IPS-18a (cell line): ENCODE measurements around the gene NIP7.
A peak's percentile ranks its signal among the peaks of the same experiment; 100 is the strongest.
"Not testable (repeated sequence)": the region's sequence is repeated elsewhere in the genome, so short reads cannot be mapped to it uniquely, and the experiment has no call there.

Experiments
- H3K27ac ChIP-seq: one replicate; pipeline ENCODE4 v1.5.1; 2013; ENCODE audit warnings: low read length
- H3K27me3 ChIP-seq: one replicate; pipeline ENCODE4 v1.6.1; 2013; ENCODE audit warnings: mild to moderate bottlenecking, low read length; ENCODE audit not compliant: control insufficient read depth, insufficient read depth
- H3K36me3 ChIP-seq: one replicate; pipeline ENCODE4 v1.6.1; 2013; ENCODE audit warnings: low read depth, low read length; ENCODE audit not compliant: control insufficient read depth
- H3K4me1 ChIP-seq: one replicate; pipeline ENCODE4 v1.6.1; 2013; ENCODE audit warnings: low read depth, low read length; ENCODE audit not compliant: control insufficient read depth
- H3K4me3 ChIP-seq: one replicate; pipeline ENCODE4 v1.5.1; 2013; ENCODE audit warnings: low read length
- H3K9ac ChIP-seq: one replicate; pipeline ENCODE4 v1.6.1; 2013; ENCODE audit warnings: mild to moderate bottlenecking, low read length, moderate library complexity
- H3K9me3 ChIP-seq: one replicate; pipeline ENCODE4 v1.6.1; 2013; ENCODE audit warnings: low read depth, low read length; ENCODE audit not compliant: control insufficient read depth

The NIP7 gene

GRCh38 chr16:69339289-69340094, at the start of gene NIP7, which contains the start of gene COG8:
Gene NIP7, plus strand, starts transcription at chr16:69339772. Its CDS starts 58 bp downstream, at chr16:69339830.
Gene COG8, minus strand, starts transcription at chr16:69339564. Its CDS starts 12 bp downstream, at chr16:69339552.
- peak within 1 kb of the TSS; percentile 66 for H3K27ac ChIP-seq
- peak within 1 kb of the TSS; percentile 99 for H3K4me3 ChIP-seq
- peaks cover 52% of the 10 kb centered on the region for H3K36me3 ChIP-seq
- no peaks in the 10 kb centered on the region for H3K9me3 ChIP-seq
- H3K4me1 ChIP-seq = peaks cover 3% of the 10 kb centered on the region
- peak within 1 kb of the TSS; percentile 94 for H3K9ac ChIP-seq
- H3K27me3 ChIP-seq = no peaks in the 10 kb centered on the region

GRCh38 chr16:69291657-69292056, 47.9 kb upstream of the NIP7 start:
- H3K9ac ChIP-seq, H3K27ac ChIP-seq, H3K27me3 ChIP-seq, H3K9me3 ChIP-seq, H3K4me1 ChIP-seq, H3K4me3 ChIP-seq, H3K36me3 ChIP-seq: not testable (repeated sequence)

- Histone ChIP-seq H3K36me3 (no peaks in the 10 kb centered on the region), H3K9me3 (no peaks in the 10 kb centered on the region), H3K27me3 (no peaks in the 10 kb centered on the region)
Measured at GRCh38 chr16:69293401-69293800, 46.2 kb upstream of the NIP7 start.

DNA sequence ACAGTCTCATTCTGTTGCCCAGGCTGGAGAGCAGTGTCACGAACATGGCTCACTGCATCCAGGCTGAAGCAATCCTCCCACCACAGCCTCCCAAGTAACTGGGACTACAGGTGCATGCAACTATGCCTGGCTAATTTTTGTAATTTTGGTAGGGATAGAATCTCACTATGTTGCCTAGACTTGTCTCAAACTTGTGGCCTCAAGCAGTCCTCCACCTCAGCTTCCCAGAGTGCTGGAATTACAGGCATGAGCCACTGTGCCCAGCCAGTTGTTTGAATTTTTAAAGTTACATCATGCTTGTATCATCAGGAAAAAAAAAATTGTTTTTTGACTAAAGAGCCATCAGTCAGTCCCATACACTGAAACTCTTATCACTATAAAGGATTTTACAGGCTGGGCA, 45.5 kb upstream of the NIP7 start:
- Histone ChIP-seq H3K4me3 (no peak overlapping the region), H3K9ac (no peak overlapping the region), H3K9me3 (no peaks in the 10 kb centered on the region), H3K27ac (no peak overlapping the region), H3K36me3 (no peaks in the 10 kb centered on the region), H3K27me3 (no peaks in the 10 kb centered on the region), H3K4me1 (no peaks in the 10 kb centered on the region)

More at GRCh38 chr16:69293401-69293800, 46.2 kb upstream of the NIP7 start:
- Histone ChIP-seq H3K27ac (no peak overlapping the region), H3K4me3 (no peak overlapping the region), H3K9ac (no peak overlapping the region), H3K4me1 (no peaks in the 10 kb centered on the region)

DNA sequence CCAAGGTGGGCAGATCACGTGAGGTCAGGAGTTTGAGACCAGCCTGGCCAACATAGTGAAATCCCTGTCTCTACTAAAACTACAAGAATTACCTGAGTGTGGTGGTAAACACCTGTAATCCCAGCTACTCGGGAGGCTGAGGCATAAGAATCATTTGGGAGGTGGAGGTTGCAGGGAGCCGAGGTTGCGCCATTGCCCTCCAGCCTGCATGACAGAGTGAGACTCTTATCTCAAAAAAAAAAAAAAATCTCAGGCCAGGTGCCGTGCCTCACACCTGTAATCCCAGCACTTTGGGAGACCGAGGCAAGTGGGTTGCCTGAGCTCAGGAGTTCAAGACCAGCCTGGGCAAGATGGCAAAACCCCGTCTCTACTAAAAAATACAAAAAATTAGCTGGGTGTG, 42.8 kb upstream of the NIP7 start:
- not testable (repeated sequence) for H3K27ac ChIP-seq, H3K9ac ChIP-seq, H3K9me3 ChIP-seq, H3K36me3 ChIP-seq, H3K4me1 ChIP-seq, H3K27me3 ChIP-seq, H3K4me3 ChIP-seq

- H3K27ac ChIP-seq = no peak overlapping the region
- H3K9ac ChIP-seq = no peak overlapping the region
- no peaks in the 10 kb centered on the region for H3K27me3 ChIP-seq
Measured at GRCh38 chr16:69298261-69298660, 41.3 kb upstream of the NIP7 start.

GRCh38 chr16:69301187-69301586, 38.4 kb upstream of the NIP7 start:
- peaks cover 12% of the 10 kb centered on the region for H3K36me3 ChIP-seq
- no peak overlapping the region for H3K4me3 ChIP-seq
- H3K9me3 ChIP-seq = no peaks in the 10 kb centered on the region
- H3K27me3 ChIP-seq = no peaks in the 10 kb centered on the region
- no peaks in the 10 kb centered on the region for H3K4me1 ChIP-seq
- no peak overlapping the region for H3K27ac ChIP-seq
- no peak overlapping the region for H3K9ac ChIP-seq

More at GRCh38 chr16:69298261-69298660, 41.3 kb upstream of the NIP7 start:
- Histone ChIP-seq H3K4me3 (no peak overlapping the region), H3K4me1 (no peaks in the 10 kb centered on the region), H3K9me3 (no peaks in the 10 kb centered on the region), H3K36me3 (peaks cover 8% of the 10 kb centered on the region)

DNA sequence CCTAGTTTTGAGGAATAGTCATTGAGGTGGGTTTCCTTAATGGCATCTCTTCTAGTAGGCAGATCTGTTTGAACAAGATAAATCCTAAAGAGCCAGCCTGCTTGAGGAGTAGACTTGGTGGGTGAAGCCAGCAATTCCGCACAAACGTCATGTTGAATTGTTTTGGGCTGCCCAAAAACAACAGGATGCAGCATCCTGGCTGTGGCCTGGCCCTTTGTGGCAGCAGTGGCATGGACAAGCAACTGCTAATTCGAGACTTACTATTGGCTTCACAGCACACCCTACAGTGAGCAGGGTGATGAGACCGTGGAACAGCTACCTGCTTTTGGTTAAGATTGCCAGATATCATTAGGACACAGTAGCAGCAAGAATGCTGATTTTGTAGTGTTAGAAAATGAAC, 37.7 kb upstream of the NIP7 start:
- Histone ChIP-seq H3K4me1 (no peaks in the 10 kb centered on the region), H3K27me3 (no peaks in the 10 kb centered on the region), H3K27ac (no peak overlapping the region), H3K4me3 (no peak overlapping the region), H3K36me3 (peaks cover 12% of the 10 kb centered on the region), H3K9ac (no peak overlapping the region), H3K9me3 (no peaks in the 10 kb centered on the region)

- Histone ChIP-seq H3K9ac (no peak overlapping the region), H3K27me3 (no peaks in the 10 kb centered on the region), H3K4me3 (no peak overlapping the region), H3K9me3 (no peaks in the 10 kb centered on the region), H3K4me1 (no peaks in the 10 kb centered on the region), H3K27ac (no peak overlapping the region), H3K36me3 (peaks cover 12% of the 10 kb centered on the region)
Measured at GRCh38 chr16:69302301-69302700, 37.3 kb upstream of the NIP7 start.

- H3K9me3 ChIP-seq = no peaks in the 10 kb centered on the region
- H3K27ac ChIP-seq = no peak overlapping the region
- no peak overlapping the region for H3K4me3 ChIP-seq
- H3K27me3 ChIP-seq = no peaks in the 10 kb centered on the region
- H3K9ac ChIP-seq = no peak overlapping the region
- H3K36me3 ChIP-seq = peaks cover 8% of the 10 kb centered on the region
- H3K4me1 ChIP-seq = no peaks in the 10 kb centered on the region
Measured at GRCh38 chr16:69306031-69306430, 33.5 kb upstream of the NIP7 start.

DNA sequence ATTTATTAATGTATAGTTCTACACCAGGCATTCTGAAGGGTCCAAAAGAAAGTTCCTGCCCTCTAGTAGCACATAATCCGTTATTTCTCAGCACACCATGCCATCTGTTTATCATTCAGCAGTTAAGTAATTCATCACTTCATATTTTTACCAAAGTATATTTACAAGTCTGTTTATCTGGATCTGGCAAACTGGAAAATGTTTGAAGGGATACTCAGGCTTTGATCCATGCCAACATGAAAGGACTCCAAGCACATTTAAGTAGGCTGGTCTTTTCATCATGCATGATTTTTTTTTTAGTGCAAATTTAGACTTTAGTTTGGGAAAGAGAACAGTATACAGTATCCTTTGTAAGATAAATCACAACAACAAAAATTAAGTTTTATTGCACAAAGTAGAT, 32.5 kb upstream of the NIP7 start:
- Histone ChIP-seq H3K36me3 (peaks cover 4% of the 10 kb centered on the region), H3K4me3 (no peak overlapping the region), H3K9me3 (no peaks in the 10 kb centered on the region), H3K4me1 (peaks cover under 1% of the 10 kb centered on the region), H3K27me3 (no peaks in the 10 kb centered on the region), H3K9ac (no peak overlapping the region), H3K27ac (no peak overlapping the region)

DNA sequence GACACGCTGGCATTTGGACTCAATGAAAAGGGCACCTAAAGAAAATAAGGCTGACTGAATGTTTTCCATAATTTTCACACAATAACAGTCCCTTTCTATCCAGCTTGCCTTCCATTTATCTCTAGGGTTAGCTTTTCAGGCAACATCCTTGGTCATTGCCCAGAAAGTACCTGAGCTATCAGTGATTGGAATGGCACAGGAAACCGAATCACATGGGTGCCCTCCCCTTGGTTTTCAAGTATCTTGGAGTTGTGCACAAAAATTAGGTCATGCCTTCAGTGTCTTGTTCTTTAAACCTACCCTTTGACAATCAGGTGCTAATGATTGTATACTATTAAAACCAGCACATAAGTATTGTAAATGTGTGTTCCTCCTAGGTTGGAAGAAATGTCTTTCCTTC, 31.7 kb upstream of the NIP7 start:
- H3K27ac ChIP-seq = no peak overlapping the region
- peaks cover 4% of the 10 kb centered on the region for H3K36me3 ChIP-seq
- H3K4me3 ChIP-seq = no peak overlapping the region
- H3K27me3 ChIP-seq = no peaks in the 10 kb centered on the region
- no peak overlapping the region for H3K9ac ChIP-seq
- no peaks in the 10 kb centered on the region for H3K9me3 ChIP-seq
- peaks cover 3% of the 10 kb centered on the region for H3K4me1 ChIP-seq
